Spleen (tissue), 7 donors: Measurements from ENCODE around the gene SYNDIG1.

Experiments
- POLR2A ChIP-seq, 3 donors: fragments of 450-650 bp; IDR thresholded peaks; one replicate each; pipeline ENCODE4 v1.5.1; 2017; ENCODE audit warnings: antibody characterized with exemption in 3 of 3, mild to moderate bottlenecking in 1 of 3
- POLR2AphosphoS5 ChIP-seq, 3 donors: sonication (generic); formaldehyde crosslinking; IDR thresholded peaks; one replicate each; pipeline ENCODE4 v1.5.1; 2017; ENCODE audit warnings: antibody characterized with exemption in 3 of 3
- TF ChIP-seq, protein P1 (sequence below), 11 experiments: fragments of 200-600 bp in 7 of 11; fragments of 450-650 bp in 4 of 11; sonication (generic) in 4 of 11; IDR thresholded peaks in 8 of 11; conservative IDR thresholded peaks in 3 of 11; 1 replicate in 7 of 11; 2 replicates in 4 of 11; pipeline versions ENCODE4 v1.4.0 to v1.8.0; 2016 to 2021; ENCODE audit warnings: antibody characterized with exemption in 11 of 11, inconsistent platforms in 4 of 11, mild to moderate bottlenecking in 1 of 11
- donor health status: DM: no; HTN: no; CAD: no; lungs with moderate emphysema.
- donor health status: DM: no; HTN: no; CAD: no.
- donor health status: DM: no; HTN: no; CAD: no.

- TF ChIP-seq, protein P1, sequence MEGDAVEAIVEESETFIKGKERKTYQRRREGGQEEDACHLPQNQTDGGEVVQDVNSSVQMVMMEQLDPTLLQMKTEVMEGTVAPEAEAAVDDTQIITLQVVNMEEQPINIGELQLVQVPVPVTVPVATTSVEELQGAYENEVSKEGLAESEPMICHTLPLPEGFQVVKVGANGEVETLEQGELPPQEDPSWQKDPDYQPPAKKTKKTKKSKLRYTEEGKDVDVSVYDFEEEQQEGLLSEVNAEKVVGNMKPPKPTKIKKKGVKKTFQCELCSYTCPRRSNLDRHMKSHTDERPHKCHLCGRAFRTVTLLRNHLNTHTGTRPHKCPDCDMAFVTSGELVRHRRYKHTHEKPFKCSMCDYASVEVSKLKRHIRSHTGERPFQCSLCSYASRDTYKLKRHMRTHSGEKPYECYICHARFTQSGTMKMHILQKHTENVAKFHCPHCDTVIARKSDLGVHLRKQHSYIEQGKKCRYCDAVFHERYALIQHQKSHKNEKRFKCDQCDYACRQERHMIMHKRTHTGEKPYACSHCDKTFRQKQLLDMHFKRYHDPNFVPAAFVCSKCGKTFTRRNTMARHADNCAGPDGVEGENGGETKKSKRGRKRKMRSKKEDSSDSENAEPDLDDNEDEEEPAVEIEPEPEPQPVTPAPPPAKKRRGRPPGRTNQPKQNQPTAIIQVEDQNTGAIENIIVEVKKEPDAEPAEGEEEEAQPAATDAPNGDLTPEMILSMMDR (IDR thresholded peaks at IDR 0.05 in 8 of 11, conservative IDR thresholded peaks at IDR 0.05 in 3 of 11), result no peak
- TF ChIP-seq POLR2AphosphoS5 (IDR thresholded peaks at IDR 0.05), result no peak
- TF ChIP-seq POLR2A (IDR thresholded peaks at IDR 0.05), result no peak
These were observed 104.9 kb downstream of the SYNDIG1 start for GRCh38 chr20:24574307-24574706.
